GM18873 (cell line): Measurements from ENCODE around the gene BSPH1.
"Not testable (repeated sequence)": the region's sequence is repeated elsewhere in the genome, so short reads cannot be mapped to it uniquely, and the experiment has no call there.

Experiments used
- ATAC-seq: cut with Tn5 transposase; IDR thresholded peaks from one replicate; pipeline ENCODE4 v1.9.1; 2021; ENCODE audit warnings: mild to moderate bottlenecking, moderate library complexity, moderate number of reproducible peaks; ENCODE audit not compliant: unreplicated experiment, low FRiP score

BSPH1 gene, protein sequence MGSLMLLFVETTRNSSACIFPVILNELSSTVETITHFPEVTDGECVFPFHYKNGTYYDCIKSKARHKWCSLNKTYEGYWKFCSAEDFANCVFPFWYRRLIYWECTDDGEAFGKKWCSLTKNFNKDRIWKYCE

DNA sequence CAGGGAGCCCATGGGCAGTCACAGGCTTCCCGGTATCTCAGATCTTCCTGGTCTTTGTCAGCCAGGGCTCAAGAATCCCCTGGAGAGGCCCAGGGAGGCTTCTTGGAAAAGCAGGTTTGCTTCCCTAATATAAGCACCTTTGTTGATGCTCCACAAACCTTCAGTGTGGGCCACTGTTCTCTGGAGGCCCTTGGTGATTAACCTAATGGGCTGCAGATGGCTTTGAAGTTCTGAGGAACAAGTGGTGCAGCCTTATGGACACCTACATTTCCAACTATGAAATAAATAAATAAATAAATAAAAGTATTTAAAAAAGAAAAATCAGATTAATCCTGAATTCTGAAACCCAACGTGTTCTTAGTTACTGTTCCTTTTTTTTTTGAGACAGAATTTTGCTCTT lies at the start of gene BSPH1:
Gene BSPH1 (minus strand): TSS at position 101 of the 400 bp plus-strand sequence. CDS start 89 bp downstream, at position 12.
- no peak for ATAC-seq

DNA sequence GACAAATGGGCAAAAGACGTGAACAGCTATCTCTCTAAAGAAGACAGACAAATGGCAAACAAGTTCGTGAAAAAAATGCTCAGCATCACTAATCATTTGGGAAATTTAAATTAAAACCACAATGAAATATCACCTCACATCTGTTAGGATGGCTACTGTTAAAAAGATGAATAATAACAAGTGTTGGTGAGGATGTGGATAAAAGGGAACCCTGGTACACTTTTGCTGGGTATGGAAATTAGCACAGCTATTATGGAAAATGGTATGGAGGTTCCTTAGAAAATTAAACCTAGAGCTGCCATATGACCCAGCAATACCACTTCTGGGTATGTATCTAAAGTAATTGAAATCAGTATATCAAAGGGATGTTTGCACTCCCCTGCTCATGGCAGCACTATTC lies 44.8 kb upstream of the BSPH1 start:
- ATAC-seq, result no peak

DNA sequence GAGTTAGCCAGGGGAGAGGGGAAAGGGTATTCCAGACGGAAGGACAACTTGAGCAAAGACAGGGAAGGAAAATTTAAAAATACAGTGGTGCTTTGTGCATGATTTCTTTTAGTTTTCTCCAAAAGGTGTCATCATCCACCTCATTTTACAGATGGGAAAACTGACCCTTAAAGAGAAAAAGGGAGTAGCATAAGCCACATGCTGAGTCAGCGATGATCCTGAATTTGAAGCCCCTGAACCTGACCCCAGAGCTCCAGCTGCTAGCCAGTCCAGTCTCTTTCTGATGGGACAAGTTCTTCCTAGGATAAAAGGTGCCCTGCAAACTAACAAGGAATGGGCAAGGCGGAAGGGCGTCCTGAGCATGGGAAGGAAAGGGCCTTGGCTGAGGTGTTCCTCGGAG lies 41.6 kb upstream of the BSPH1 start:
- no peak for ATAC-seq

DNA sequence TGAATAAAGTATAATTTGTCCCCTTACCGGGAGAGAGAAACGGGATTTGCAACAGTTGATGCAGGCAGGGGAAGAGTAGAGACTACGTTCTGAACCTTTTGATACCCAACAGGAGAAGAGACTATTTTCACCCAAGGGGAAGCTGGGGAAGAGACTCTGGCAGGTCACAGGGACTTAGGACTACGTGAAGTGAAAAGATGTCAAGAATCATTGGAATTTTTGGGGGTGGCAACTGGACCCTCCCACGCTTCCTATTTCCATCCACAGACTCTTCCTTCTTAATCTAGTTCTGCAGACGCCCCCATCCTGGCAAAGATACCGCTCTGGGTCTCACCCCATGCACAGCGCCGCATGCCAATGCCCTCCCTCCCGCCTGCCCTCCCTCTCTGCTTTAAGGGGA lies 38.1 kb upstream of the BSPH1 start:
- ATAC-seq, result no peak

DNA sequence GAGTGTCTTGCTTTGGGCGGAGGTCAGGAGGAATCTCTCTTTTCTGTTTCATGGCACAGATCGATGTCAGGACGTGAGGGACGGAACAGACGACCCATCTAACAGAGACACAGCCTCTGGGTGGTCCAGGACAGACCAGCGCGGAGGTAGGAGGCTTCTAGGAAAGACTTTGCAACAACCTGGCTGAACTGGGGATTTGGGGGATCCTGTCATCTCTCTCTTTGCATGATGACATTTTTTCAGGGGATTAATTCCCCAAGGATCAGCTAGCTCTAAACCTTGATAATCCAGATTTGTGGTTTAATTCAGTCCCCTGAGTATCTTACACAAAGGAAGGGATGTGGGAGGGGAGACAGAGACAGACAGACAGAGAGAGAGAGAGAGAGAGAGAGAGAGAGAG lies 37.5 kb upstream of the BSPH1 start:
- ATAC-seq, result no peak

DNA sequence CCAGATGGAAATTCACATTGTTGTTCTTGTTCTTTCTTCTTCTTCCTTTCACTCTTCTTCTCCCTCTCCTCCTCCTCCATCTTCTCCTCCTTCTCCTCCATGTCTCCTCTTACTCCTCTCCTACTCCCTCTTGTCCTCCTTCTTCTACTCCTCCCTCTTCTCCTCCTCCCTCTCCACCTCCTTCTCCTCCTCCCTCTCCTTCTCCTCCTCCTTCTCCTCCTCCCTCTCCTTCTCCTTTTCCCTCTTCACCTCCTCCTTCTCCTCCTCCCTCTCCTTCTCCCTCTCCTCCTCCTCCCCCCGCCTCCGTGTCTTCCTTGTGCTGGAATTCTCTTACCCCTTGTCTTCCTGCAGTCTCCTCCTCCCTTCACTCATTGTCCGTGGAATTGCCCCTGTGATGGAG lies 33.5 kb upstream of the BSPH1 start:
- ATAC-seq, result no peak

DNA sequence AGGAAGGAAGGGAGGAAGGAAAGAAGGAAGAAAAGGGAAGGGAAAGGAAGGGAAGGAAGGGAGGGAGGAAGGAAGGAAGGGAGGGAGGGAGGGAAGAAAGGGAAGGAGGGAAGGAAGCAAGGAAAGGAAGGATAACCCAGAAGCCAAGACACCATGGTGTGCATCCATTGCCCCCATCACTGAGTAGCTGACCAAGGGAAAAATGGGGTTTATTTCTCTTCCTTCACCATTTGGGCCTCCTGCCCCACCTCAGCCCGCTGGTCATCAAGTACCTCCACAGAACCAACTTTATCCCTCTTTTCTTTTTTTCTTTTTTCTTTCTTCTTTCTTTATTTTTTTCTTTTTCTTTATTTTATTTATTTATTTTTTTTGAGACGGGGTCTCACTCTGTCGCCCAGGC lies 31.5 kb upstream of the BSPH1 start:
- ATAC-seq, result no peak

DNA sequence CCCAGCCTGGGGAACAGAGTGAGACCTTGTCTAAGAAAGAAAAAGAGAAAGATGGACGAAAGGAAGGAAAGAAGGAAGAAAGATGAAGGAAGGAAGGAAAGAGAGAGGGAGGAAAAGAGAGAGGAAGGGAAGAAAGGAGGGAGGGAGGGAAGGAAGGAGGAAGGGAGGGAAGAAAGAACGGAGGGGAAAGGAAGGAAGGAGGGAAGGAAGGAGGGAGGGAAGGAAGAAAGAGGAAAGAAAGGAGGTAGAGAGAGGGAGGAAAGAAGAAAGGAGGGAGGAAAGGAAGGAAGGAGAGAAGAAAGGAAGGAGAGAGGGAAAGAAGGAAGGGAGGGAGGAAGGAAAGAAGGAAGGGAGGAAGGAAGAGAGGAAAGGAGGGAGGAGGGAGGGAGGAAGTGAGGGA lies 31.0 kb upstream of the BSPH1 start:
- ATAC-seq, result no peak

DNA sequence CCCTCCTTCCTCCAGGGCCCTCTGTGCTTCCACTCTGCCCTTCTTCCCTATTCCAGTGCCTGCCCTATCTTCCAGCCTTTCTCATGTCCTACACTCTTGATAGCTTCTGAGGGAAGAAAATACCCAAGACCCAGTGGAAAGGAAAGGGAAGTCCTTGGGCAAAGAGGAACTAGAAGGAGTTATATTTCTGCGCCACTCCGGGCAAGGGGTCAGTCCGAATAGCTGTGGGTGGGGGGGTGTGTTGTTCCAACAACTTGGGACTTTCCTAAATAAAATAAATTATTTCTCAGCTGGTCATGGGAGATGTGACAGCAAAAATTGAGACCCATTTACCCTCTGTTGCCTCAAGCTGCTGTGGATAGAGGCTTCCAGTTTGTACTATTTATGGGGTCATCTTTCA lies 28.7 kb upstream of the BSPH1 start:
- no peak for ATAC-seq

DNA sequence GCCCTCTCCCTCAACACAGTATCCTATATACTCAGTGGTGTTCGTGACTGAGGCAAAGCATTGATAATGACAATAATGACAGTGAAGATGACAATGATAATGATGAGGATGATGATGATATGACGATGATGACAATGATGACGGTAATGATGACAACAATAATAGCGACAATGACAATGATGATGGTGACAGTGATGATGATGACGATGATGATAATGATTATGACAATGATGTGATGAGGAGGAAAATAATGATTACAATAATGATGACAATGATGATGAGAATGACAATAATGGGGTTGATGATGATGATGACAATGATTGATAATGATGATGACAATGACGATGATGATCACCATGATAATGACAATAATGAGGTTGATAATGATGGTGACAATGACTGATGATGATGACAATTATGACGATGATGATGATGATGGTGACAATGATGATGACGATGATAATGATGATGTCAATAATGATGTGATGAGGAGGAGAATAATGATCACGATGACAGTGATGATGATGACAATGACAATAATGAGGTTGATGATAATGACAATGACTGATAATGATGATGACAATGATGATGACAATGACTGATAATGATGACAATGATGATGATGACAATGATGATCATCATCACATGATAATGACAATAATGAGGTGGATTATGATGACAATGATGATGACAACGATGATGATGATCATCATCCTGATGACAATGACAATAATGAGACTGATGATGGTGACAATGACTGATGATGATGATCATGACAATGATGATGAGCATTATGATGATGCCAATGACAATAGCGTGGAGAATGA lies 19.2 kb upstream of the BSPH1 start:
- ATAC-seq, result no peak

DNA sequence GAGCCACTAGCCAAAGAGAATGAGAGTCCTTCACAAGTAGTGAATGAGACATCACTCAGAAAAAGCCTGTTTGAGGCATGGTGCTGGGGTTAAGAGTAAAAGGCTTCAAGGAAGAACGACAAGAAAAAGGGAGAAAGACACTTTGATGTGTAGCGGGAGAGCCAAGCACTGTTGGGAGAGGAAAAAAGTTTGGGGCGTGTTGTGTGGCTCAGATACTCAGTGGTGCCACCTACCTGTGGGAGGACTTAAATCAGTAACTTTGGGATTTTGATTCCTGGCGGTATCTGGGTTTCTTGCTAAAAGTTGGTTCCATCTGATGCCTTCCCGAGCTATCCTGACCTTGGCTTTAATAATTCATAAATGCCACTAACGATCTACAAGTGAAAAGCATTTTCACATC lies 14.8 kb upstream of the BSPH1 start:
- ATAC-seq, result no peak

DNA sequence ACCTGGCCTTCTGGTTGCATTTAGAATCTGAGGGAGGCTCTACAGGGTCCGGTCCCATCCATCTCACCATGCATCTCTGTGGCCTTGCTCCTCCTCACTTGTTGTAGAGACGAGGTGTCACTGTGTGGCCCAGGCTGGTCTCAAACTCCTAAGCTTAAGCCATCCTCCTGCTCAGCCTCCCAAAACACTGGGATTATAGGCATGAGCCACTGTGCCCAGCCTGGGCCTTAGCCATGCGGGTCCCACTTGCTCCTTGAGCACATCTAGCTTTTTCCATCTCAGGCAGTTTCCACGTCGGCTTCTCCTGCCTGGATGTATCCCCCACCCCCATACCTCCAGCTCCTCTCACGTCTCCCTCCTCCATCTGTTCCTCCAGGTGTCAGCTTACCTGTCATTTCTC lies 12.3 kb upstream of the BSPH1 start:
- no peak for ATAC-seq

DNA sequence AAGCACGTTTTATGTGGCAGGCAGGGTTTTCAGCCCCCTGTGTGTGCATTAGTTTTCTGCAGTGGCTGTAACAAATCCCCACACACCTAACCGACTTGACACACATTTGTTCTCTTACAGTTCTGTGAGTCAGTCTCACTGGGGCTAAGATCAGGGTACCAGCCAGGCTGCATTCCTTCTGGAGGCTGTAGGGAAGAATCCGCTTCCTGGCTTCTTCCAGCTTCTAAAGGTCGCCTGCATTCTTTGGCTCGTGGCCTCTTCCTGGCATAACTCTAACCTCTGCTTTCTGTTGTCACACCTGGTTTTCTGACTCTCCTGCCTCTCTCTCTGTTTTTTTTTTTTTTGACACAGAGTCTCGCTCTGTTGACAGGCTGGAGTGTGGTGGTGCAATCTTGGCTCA lies 8.9 kb upstream of the BSPH1 start:
- no peak for ATAC-seq

DNA sequence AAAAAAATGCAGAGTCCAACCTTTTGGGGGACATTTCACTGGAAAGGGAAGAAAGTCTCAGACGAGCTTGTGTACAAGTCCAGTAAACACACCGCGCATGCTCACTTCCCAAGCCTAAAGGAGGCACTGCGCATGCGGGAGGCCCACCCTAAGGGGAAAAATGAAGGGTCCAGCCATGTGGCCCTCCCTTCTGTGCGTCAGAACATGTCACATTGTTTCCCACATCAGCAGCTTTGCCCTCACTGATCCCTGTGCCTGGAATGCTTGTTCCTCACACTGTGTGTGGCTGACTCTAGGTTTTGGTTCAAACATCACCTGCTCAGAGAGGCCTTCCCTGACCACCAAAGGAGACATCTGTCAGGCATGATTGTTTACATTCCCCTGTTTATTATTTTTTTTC lies 6.8 kb upstream of the BSPH1 start:
- no peak for ATAC-seq

DNA sequence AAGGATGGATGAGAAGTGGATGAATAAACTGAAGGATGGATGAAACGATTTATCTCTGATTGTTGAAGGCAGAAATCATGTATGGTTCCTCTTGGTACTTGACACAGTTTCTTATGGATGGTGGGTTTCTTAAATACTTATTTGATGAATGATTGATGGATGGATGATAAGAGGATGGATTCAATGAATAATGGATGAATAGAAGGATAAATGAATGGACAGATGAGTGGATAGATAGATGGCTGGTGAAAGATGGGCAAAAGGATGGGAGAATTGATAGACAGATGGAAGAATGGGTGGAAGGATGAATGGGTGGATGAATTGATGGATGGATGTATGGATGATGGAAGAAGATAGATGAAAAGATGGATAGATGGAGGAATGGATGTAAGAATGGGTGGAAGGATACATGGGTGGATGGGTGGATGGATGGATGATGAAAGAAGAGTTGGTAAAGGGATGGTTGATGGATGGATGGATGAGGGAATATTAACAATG lies 4.3 kb upstream of the BSPH1 start:
- no peak for ATAC-seq

DNA sequence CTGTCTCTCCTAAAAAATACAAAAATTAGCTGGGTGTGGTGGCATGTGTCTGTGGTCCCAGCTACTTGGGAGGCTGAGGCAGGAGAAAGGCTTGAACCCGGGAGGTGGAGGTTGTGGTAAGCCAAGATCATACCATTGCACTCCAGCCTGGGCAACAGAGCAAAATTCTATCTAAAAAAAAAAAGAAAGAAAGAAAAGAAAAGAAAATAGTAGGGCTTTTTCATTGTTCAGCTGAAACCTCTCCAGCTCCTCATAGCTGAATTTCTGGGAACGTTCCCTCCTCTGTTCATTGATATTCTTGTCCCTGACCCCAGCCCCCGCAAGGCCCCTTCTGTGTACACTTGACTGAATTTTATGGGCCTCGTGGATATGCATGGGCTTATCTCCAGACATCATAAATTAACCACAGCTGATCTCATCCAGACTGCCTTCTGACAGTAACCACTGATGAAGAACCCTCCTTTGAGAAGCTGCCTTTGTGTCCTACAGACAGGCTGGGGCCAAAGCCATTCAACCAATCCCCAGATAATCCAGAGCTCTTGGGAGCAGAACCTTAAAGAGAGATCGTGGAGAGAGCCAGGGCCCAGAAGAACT lies 2.3 kb upstream of the BSPH1 start, which contains the start of gene ELSPBP1:
Gene ELSPBP1 (plus strand): TSS at position 424 of the 594 bp plus-strand sequence. CDS start 14,036 bp downstream, outside the sequence.
- no peak for ATAC-seq

DNA sequence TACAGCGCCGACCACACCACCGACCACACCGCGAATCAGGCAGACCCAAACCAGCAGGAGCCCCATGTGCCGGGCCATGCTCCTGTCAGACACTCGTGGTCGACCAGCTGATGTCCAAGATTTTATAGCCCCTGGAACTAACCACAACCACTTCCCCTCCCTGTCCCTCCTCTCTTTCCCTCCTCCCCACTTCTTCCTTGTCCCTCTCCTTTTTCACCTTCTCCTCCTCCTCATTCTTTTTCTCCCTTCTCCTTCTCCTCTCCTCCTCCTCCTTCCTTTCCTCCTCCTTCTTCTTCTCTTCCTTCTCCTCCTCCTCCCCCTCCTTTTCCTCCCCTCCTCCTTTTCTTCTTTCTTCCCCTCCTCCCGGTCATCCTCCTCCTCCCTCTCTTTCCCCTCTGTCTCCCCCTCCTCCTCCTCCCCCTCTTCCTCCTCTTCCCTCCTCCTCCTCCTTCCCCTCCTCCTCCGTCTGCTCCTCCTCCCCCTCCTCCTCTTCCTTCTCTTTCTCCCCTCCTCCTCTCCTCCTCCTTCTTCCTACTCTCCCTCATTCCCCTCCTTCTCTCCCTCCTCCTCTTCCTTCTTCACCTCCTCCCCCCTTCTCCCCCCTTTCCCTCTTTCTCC lies 670 bp downstream of the BSPH1 start:
- no peak for ATAC-seq

DNA sequence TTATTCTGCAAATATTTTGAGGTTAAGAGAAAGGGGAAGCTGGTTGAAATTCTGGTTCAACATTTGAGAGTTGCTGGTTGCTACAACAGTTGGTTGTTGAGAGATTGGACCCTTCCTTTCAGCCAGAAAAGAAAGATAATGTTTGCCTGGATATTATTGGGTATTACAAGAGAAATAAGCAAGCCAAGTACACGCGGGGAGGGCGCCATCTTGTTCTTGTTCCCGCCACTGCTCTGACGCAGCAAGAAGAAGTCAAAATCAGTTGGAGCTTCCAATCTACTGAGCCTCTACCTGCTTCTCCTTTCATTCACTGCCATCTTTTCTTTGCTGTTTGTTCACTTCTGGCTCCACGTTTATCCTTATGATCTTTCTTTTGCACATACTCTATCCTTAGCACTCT lies 18.4 kb downstream of the BSPH1 start:
- no peak for ATAC-seq

DNA sequence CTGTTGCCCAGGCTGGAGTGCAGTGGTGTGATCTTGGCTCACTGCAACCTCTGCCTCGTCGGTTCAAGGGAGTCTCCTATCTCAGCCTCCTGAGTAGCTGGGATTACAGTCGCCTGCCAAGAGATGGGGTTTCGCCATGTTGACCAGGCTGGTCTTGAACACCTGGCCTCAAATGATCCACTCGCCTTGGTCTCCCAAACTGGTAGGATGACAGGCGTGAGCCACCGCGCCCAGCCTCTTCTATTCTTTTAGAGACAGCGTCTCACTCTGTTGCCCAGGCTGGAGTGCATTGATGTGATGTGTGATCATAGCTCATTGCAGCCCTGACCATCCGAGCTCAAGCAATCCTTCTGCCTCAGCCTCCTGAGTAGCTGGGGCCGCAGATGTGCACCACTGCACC lies 36.0 kb downstream of the BSPH1 start:
- not testable (repeated sequence) for ATAC-seq

DNA sequence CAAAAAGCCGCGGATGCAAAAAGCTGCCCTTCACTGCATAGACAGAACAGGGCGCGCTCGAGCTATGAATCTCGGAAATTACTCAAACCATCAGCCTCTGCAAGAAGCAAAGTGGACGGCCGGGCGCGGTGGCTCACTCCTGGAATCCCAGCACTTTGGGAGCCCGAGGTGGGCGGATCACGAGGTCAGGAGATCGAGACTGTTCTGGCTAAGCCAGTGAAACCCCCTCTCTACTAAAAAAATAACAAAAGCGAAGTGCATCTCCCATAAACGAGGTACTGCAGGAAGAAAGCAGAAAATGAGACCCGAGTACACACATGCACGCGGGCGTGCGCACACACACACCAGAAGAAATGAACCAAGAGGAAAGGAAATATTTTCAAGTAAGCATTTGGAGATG lies 39.8 kb downstream of the BSPH1 start:
- ATAC-seq, result not testable (repeated sequence)

DNA sequence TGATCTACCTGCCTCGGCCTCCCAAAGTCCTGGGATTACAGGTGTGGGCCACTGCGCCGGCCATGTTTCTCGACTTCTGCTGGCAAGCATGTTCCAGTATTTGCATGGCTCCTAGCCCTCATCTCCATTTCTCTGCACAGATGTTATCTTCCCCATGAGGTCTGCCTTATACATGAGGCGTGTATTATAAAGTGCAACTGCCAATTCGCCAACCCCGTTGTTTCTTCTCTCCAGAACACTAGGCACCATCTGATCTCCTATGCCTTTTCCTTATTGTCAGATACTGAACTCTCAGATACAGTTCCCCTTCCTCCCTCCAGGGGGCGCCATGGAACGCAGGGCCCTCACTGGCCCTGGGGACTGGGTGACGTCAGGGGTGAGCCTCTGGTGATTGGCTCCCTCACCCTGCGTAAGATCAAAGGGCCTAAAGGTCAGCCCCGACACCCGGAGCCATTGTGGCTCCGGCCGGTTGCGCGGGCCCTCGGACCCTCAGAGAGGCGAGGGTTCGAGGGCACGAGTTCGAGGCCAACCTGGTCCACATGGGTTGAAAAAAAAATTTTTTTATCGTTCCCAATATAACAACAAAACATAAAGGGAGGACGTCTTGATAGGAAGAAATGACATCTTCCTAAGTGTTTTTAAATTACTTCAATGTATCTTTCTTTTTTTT lies 42.0 kb downstream of the BSPH1 start:
- not testable (repeated sequence) for ATAC-seq
